ENCODE results near the gene ACAD8. TPM values are rescaled to one million over a fixed set of nuclear protein-coding genes. Genes with fewer than 3 reads are reported as not detected.
"Not testable (repeated sequence)": the region's sequence is repeated elsewhere in the genome, so short reads cannot be mapped to it uniquely, and the experiment has no call there.

Gene ACAD8
- total RNA-seq, 1 donor from 2014 or later, result 26.0 TPM

DNA sequence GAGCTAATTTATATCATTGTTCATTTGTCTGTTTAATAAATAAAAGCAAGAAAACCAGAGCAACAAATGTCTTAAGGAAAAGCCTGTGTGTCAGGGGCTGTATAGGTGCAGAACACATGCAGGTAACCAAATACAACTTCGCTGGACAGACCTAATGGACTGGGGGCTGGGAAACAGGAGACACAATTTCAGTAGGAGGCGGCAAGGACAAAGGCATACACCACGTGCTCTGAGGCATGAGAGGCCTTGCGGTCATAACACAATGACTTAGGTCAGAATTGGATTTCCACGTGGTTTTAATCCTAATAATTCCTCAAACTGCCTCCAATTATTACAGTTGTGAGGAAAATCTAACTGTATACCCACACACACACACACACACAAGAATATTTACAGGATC is 14.1 kb downstream of the ACAD8 start:
- DNase-seq, result no peak

DNA sequence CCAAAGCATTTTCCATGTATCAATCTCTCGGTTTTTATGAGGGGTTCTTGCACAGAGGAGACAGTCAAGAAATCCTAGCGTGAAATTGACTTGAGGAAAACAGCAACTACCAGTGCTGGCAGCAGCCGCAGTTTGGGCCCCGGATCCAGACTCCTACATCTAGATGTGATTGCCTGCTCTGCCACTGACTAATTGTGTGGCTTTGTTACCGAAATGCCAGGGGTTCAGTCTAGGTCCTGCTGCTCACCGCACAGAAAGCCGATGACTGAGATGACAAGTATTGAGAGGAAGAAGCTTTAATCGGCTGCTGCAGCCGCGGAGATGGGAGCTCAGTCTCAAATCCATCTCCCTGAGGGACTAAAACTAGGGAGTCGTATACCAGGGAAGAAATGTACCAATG is 14.6 kb downstream of the ACAD8 start:
- DNase-seq, result no peak

DNA sequence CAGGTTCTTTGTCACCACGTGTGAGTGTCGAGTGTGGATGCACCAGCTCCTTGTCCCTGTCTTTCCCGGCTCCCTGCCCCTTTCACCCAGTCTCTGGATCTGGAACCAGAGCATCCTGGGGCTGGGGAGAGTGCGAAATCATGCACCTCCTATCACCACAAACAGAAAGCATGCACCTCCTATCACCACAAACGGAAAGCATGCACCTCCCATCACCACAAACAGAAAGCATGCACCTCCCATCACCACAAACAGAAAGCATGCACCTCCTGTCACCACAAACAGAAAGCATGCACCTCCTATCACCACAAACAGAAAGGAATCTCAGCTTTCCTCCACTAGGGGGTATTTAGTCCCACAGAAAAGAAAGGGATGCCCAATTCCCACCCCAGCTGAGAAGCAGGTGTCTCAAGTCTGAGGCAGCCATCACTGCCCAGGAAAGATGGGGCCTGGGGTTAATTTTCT is 16.9 kb downstream of the ACAD8 start:
- DNase-seq, result no peak

DNA sequence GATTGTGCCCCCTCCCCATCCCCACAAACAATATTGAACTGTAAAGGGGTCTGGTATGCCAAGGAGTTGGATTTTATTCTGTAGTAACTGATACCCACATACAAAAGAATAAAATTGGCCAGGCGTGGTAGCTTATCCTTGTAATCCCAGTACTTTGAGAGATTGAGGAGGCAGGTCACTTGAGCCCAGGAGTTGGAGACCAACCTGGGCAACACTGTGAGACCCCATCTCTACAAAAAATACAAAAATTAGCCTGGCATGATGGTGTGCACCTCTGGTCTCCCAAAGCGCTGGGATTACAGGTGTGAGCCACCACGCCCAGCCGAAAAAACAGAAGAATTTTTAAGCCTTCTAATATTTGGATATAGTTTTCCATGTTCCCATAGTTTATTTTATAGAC is 18.6 kb downstream of the ACAD8 start:
- no peak for DNase-seq

DNA sequence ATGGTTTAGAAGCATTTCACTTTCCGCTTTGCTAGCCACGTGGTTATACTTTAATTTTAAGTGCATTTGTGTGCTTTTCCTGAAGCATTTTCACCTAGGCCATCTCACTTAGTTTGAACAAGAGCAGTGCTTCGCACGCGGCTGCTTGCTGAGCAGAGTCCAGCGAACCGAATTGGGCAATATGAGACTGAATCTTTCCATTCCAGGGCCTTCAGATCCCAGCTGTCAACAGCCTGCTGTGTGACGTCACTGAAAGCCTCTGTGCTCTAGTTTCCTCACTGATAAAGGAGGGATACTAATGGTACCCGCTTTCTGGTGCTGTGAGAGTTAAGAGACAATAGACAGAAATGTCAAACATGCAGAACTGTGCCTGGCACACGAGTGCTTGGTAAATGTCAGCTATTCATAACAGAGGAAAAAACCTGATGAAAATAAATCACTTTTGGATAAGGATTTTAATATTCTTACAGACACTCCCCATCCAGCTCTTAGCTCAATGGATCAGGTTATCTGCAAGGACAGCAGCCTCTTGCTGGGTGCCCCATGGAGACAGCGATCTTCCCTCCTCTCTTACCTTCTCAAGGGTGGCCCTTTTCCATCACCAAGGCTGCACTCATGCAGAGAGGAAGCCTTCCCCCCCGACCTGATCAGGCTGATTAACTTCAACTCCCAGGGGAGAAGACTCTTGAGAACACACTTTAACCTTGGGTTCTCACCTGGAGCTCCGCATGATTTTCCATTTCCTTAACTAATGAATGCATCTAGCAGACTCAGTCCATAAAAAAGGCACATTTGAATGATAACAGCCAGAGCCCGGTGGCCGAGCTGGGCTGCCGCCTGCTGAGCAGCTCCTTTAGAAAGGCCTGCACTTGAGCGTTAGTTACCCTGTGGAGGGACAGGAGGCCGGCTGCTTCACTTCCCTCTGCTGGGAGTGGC is 19.3 kb downstream of the ACAD8 start:
- peak; percentile 39 for DNase-seq

DNA sequence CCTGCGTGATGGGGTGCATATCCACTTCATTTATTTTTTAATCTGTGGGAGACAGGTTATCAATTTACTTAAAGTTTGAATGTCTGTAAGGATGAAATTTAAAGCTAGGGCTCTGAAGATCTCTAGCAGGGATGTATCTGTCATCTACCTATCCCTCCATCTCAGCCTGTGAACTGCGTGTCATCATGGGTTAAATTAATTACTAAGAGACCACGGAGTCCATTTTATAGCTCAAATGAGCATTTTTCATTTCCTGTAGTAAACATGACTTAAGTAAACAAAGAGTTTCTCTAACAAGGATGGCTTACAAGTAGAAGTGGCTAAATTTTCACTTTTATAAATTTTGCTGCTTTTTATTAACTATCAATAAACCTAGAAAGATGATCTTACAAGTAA is 19.9 kb downstream of the ACAD8 start:
- DNase-seq, result no peak

DNA sequence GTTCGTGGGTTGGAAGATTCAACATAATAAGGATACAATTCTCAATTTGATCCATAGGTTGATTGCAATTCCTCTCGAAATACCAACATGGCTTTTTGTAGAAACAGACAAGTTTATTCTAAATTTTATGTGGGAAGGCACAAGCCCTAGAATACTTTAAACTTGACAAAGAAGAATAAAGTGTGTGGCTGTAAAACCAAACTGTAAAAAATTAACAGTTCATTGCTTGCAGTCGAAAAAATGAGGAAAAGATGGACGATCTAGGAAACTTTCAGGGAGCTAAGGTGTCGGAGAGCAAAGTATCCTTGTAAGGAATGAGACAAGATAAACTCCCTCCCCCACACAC is 21.8 kb downstream of the ACAD8 start:
- no peak for DNase-seq

DNA sequence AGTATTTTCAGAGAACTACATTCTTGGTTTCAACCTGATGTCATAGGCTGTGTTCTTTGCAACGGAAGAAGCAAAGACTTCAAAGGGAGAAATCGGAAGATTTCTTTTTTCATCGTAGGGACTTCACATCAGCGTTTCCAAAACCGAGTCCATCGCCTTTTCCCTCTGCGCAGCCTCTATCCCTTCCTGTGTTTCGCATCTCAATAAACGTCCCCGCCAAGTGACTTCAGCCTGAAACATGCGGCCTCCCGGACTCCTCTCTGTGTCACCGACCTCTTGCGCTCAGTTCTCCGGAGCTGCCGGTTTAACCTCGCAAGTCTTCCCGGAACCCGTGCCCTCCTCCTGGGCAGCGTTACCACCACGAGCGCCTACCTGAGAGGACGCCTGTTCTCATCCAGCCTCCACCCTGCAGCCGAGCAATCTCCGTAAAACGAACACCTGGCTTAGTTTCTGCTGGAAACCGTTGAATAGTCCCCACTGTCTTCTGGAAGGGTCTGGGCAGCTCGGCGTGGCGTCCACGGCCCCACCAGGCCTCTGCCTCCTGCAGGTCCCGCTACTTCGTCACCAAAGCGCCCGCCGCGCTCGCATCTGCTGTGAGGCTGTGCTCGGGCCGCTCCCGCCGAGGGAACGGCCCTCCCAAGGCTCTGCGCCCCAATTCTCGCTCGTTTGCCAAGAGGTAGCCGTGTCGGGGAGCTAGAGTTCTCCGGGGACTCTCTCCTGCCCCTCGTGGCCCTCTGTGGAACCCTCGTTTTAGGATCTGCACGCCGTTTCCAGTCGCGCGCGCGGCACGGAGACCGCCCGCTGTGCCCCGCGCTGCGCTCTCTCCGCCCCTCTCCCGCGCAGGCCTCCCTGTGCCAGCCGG is 22.4 kb downstream of the ACAD8 start, which contains the start of gene GLB1L3:
TSS of gene GLB1L3 (plus strand) at position 846 of the 862 bp plus-strand sequence. CDS start 362 bp downstream, outside the sequence.
- DNase-seq, result peak; percentile 35

DNA sequence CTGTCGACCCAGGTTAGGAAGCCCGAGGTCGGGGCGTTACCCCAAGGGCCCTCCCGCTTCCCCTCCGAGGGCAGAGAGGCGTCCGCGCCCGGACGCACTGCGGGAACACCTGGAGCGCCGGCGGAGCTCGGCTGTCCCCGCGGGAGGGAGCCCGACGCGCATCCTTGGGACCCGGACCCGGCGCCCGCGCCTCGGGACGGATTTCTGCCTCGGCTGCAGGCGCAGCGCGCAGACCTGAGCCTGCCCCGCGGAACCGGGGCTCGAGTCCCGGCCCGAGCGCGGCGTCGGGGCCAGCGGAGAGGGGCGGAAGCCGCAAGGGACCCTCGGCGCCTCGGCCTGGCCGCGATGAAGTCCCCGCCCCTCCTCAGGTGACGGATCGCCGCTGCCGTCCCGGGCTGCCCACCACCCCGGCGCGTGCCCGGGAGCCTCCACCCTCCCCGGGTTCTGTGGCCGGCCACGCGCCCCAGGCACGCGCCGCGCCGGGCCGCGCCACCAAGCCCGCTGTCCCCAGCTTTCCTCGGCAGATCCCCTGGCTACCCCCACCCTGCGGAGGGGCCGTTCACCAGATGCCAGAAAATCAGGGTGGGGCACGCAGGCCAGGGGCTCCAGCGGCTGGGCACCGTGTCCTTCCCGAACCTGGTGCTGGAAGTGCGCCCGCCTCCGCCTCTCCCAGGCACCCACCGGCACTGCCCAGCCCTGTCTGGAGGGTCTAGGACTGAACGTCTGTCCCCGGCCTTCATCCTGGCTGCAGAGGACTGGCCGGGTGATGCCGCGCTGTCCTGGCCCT is 23.2 kb downstream of the ACAD8 start:
- no peak for DNase-seq

DNA sequence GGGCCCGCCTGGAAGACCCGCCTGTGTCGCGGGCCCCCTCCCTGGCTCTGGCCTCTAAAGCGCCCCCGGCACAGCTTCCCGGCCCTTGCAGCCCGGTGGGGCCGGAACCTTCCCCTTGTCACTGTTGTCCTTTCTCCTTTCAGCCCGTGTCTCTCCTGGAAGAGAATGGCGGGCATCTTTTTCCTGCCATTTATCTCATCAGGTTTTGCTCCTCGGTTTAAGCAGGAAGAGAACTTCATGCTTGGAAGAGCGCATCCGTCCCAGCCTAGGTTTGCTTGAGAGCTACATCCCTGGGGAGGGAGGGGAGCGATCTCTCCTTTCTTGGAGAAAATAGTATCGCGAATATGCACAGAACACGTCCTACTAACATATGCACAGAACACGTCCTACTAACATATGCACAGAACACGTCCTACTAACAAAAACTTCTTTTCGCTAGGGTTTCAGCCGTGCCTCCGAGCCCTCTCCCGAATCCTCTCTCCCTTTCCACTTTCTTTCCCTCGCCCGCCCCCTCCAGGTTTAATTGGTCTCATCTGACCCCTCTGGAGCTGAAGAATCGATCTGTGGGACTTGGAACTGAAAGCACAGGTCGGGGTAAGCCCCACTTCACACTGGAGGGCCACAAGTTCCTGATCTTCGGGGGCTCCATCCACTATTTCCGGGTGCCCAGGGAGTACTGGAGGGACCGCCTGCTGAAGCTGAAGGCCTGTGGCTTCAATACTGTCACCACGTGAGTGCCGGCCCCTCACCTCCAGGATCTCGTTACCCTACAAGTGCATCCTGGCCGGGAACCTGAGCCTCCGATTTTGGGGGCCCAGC is 24.0 kb downstream of the ACAD8 start:
- no peak for DNase-seq

DNA sequence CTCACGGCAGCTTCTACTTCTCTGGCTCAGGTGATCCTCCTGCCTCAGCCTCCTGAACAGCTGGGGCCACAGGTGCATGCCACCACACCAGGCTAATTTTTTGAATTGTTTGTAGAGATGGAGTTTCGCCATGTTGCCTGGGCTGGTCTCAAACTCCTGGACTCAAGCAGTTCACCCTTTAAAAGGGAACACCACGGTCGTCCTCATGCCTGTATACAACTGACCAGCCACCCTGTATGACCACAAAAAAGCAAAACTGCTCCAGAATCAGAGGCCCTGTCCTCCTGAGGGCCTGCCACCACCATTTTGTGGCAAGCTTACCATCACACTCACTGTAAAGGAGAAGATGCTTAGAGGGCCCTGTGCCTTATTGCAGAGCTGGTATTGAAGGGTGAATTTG is 25.0 kb downstream of the ACAD8 start:
- no peak for DNase-seq

DNA sequence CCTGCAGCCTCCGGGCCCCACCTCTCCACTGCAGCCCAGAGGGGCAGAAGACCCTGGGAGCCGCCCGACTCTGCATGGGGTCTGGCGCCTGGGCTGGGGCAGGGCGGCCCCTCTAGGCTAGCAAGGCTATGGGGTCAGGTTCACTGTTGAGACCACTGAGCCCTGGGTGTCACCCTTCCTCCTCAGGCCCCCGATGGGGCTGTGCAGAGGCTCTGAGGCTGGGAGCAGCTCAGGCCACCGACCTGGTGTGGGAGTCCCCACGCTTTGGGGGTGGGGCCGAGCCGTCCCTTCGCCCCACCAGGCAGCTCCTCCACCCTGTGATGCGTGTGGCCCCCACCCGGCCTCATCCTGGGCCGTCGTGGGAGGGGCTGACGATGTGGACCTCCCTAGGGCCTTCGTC is 28.3 kb downstream of the ACAD8 start:
- not testable (repeated sequence) for DNase-seq

DNA sequence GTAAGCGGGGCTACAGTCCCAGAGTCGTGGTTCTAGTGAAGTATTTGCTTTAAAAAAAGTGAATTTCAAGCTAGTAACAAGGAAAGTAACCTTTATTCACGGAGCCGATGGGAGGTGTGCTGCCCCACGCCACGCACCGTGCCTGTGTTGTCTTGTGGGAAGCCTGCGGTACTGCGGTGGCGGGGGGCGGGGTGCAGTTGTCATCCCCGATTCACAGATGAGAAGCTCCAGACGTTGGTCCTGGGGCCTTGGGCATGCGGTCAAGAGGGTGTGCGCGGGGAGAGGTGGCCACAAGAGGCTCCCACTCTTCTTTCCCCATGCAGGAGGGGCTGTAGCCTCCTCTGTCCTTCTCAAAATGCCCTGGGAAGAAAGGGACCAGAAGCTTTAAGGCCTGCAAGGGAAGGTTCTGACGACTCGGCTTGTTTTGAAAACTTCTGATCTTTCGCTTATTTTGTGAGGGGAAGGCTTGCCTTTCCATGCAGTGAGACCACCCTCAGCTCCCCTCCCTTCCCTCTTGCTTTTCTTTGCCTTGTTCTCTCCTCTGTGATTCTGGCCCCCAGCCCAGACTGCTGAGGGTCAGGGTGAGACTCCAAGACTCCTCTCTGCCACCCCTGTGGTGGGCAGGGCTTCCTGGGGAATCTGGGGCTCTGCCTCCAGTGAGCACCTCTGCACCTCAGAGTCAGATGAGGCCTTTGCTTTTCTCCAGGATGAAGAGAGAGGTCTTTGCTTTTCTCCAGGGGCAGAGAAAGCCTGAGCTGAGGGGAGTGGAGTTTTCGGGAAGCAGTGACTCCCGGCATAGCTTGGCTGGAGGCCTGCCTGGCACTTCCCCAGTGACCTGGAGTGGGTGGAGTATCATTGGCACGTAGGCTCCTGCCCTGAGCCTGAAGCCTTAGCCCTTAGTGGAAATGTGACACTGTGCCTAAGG is 29.0 kb downstream of the ACAD8 start:
- DNase-seq, result no peak

DNA sequence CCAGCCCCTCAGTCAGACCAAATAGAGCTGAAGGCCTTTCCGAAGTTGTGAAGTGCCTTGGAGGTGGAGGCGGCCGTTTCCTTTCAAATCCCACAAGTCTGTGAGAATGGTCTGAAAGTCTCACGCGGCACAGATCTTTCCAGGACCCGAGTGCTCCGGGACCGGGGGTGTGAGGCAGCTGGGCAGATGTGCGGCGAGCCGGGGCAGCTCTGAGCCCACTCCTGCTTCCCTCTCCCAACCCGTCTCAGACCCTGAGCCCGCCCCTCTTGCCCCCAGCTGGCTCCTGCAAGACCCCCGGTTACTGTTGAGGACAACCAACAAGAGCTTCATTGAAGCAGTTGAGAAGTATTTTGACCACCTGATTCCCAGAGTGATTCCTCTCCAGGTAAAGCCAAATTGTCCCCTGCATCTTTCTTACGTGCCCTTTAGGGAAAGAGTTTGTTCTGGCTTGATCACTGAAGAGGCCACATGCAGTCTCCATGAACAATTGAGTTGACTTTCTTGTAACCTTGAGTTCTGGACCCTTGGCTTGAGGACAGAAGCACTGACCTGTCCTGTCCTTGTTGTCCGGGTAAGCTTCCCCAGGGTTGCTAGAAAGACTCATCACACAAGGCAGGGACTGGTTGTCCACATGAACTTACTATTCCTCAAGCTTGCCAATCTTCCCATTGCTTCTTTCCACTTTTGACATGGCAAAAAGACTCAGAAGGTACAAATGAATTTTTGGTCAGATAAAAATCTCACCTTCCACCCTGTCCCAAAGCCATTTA is 30.3 kb downstream of the ACAD8 start:
- DNase-seq, result no peak

DNA sequence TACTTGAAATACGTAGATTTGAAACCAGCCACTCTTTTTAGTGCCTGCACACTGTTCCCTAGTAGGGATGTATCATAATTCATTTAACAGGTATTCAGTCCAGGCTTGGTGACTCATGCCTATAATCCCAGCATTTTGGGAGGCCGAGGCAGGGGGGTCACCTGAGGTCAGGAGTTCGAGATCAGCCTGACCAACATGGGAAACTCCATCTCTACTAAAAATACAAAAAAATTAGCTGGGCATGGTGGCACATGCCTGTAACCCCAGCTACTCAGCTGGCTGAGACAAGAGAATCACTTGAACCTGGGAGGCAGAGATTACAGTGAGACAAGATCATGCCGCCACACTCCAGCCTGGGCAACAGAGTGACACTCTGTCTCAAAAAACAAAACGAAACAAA is 31.0 kb downstream of the ACAD8 start:
- not testable (repeated sequence) for DNase-seq

DNA sequence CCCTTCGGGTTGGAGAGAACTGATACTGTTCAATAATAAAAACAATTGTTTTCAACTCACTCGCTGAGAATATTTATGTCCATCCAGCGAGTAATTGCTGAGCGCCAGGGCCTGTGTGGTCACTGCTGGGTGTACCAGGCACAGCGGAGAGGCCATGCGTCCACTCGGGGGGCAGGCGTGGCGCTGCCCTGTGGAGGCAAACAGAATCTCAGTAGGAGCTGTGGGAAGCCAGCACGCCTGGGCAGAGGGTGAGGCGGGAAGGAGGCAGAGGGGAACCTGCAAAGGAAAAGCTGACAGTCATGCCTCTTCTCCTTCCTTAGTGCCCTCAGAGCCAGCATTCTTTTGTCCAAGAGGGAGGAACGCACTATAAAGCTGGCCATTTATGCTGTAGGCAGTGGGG is 34.2 kb downstream of the ACAD8 start:
- no peak for DNase-seq

DNA sequence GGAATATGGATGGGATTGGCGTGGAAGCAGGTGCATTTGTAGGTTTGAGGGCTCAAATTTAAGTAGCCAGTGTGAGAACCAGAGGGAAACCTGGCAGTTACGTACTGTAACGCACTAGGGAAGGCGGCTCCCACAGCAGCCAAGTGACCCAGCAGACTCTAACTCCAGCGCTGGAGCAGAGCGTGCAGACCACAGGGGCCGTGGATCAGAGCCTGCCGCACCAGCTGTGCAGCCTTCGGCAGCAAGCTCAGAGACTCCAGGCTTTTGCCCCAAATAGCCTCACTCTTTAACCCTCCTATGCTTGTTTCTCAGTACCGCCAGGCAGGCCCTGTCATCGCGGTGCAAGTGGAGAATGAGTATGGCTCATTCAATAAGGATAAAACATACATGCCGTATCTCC is 35.1 kb downstream of the ACAD8 start:
- no peak for DNase-seq

DNA sequence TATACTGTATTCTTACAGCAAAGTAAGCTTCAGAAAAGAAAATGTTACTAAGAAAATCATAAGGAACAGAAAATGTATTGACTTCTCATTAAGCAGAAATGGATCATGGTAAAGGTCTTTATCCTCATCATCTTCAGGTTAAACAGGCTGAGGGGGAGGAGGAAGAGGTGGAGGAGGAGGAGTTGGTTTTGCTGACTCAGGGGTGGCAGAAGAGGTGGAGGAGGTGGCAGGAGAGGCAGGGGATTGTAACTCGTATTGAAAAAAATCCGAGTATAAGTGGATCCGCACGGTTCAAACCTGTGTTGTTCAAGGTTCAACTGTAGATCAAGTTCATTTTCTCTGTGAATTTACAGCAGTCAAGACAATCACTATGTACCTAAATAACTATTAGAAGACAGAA is 35.8 kb downstream of the ACAD8 start:
- no peak for DNase-seq

DNA sequence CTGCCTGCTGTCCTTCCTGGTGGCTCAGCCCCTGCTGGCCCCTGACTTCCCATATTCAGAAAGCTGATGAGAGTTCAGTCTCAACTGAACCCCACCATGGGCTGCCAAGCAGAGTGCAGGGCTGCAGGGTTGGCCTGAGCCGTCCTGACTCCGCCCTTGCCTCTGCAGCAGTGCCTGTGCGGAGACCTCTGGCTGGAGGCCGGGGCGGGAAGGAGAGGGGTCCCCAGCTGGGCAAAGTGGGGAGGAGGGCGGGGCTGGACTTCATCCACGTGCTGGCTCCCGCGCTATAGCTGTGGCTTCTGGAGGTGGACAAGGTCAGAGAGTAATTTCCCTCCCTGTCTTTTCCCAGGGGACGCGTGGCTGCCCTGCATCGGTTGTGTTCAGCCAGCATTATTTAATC is 36.4 kb downstream of the ACAD8 start:
- no peak for DNase-seq

DNA sequence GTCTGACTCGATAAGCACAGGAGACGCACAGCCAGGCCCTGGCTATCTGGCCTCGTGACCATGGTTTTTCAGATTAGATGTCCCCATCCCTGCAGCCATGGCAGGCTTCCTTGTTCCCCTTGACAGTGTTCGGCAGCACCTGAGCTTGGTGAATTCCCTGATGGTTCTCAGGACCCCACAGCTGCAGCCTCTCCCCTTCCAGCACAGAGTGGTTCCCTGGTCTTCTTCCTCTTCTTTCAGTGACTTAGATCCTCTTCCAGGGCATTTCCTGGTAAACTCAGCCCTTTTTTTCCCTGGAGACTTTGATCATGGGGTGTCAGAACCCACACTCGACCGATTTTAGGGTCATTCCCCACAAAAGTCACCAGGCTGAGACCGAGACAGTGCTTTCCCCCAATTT is 37.3 kb downstream of the ACAD8 start:
- no peak for DNase-seq

All from tongue (tissue), 2 donors.